GM21528 (cell line): ENCODE measurements around the gene KRTAP2-4.
"Not testable (repeated sequence)": the region's sequence is repeated elsewhere in the genome, so short reads cannot be mapped to it uniquely, and the experiment has no call there.

Source experiments
- ATAC-seq: cut with Tn5 transposase; IDR thresholded peaks from one replicate; pipeline ENCODE4 v1.9.1; 2021; ENCODE audit warnings: mild to moderate bottlenecking, moderate library complexity; ENCODE audit not compliant: unreplicated experiment, low FRiP score

The KRTAP2-4 gene

GRCh38 chr17:41073676-41074075, 8.0 kb upstream of the KRTAP2-4 start:
- no peak for ATAC-seq

- no peak for ATAC-seq
Measured at GRCh38 chr17:41071606-41072360, 6.1 kb upstream of the KRTAP2-4 start.

GRCh38 chr17:41069031-41069430, 3.4 kb upstream of the KRTAP2-4 start:
- ATAC-seq, result no peak

- ATAC-seq, result no peak
Measured at GRCh38 chr17:41067281-41067680, 1.6 kb upstream of the KRTAP2-4 start.

GRCh38 chr17:41065016-41065689, 526 bp downstream of the KRTAP2-4 start:
- ATAC-seq, result not testable (repeated sequence)

GRCh38 chr17:41064301-41064700, 1.4 kb downstream of the KRTAP2-4 start:
- ATAC-seq, result no peak

GRCh38 chr17:41063449-41063848, 2.2 kb downstream of the KRTAP2-4 start:
- no peak for ATAC-seq

- ATAC-seq, result no peak
Measured at GRCh38 chr17:41061964-41062363, 3.7 kb downstream of the KRTAP2-4 start.

GRCh38 chr17:41060052-41060604, 5.6 kb downstream of the KRTAP2-4 start, which contains the start of gene KRTAP2-3:
Gene KRTAP2-3 (minus strand): TSS chr17:41060114. CDS start chr17:41060050, 64 bp downstream.
- ATAC-seq, result no peak

- not testable (repeated sequence) for ATAC-seq
Measured at GRCh38 chr17:41059276-41060051, 6.2 kb downstream of the KRTAP2-4 start.

GRCh38 chr17:41058741-41059140, 6.9 kb downstream of the KRTAP2-4 start:
- ATAC-seq, result no peak

GRCh38 chr17:41057547-41057946, 8.1 kb downstream of the KRTAP2-4 start:
- ATAC-seq, result no peak

GRCh38 chr17:41055130-41055529, 10.5 kb downstream of the KRTAP2-4 start, which contains the start of gene KRTAP2-2:
Gene KRTAP2-2 (minus strand): TSS chr17:41055230. CDS start chr17:41055211, 19 bp downstream.
- not testable (repeated sequence) for ATAC-seq

GRCh38 chr17:41054556-41054955, 11.1 kb downstream of the KRTAP2-4 start:
- not testable (repeated sequence) for ATAC-seq

- no peak for ATAC-seq
Measured at GRCh38 chr17:41054025-41054424, 11.7 kb downstream of the KRTAP2-4 start.

- no peak for ATAC-seq
Measured at GRCh38 chr17:41052566-41052965, 13.1 kb downstream of the KRTAP2-4 start.

- no peak for ATAC-seq
Measured at GRCh38 chr17:41049110-41049509, 16.6 kb downstream of the KRTAP2-4 start.

GRCh38 chr17:41048441-41048840, 17.2 kb downstream of the KRTAP2-4 start:
- ATAC-seq, result no peak

GRCh38 chr17:41046735-41047465, 18.8 kb downstream of the KRTAP2-4 start, which contains the start of gene KRTAP2-1:
Gene KRTAP2-1 (minus strand): TSS chr17:41047316. CDS start chr17:41047267, 49 bp downstream.
- not testable (repeated sequence) for ATAC-seq

- no peak for ATAC-seq
Measured at GRCh38 chr17:41042953-41043352, 22.7 kb downstream of the KRTAP2-4 start.
